MM.1S (cell line): ENCODE results near the gene C10orf120.

Experiments
- DNase-seq: peaks from one replicate; pipeline ENCODE4 v3.0.0-alpha.2; 2015
- H2AFZ ChIP-seq: fragments of 300-600 bp; sonication (generic); 2 replicates; pipeline ENCODE4 v1.6.0; 2016; ENCODE audit warnings: antibody characterized with exemption, low read length
- H3F3A ChIP-seq: fragments of 300-600 bp; sonication (generic); 2 replicates; pipeline ENCODE4 v1.6.1; 2016; ENCODE audit warnings: mild to moderate bottlenecking, antibody characterized with exemption, low read length, moderate library complexity, mixed read lengths; ENCODE audit not compliant: insufficient read depth
- H3K27ac ChIP-seq: fragments of 300-600 bp; sonication (generic); 2 replicates; pipeline ENCODE4 v1.5.1; 2016; ENCODE audit warnings: mild to moderate bottlenecking, low read length
- H3K27me3 ChIP-seq: fragments of 300-600 bp; sonication (generic); replicated peaks from 2 replicates; pipeline ENCODE4 v1.6.0; 2016; ENCODE audit warnings: low read length; ENCODE audit not compliant: insufficient read depth
- H3K36me3 ChIP-seq: fragments of 300-600 bp; sonication (generic); replicated peaks from 2 replicates; pipeline ENCODE4 v1.6.1; 2016; ENCODE audit warnings: mild to moderate bottlenecking, low read length, mixed read lengths; ENCODE audit not compliant: insufficient read depth
- H3K4me1 ChIP-seq: fragments of 300-600 bp; sonication (generic); 2 replicates; pipeline ENCODE4 v1.6.1; 2016; ENCODE audit warnings: low read length, mixed read lengths
- H3K4me2 ChIP-seq: fragments of 300-600 bp; sonication (generic); 2 replicates; pipeline ENCODE4 v1.6.0; 2016; ENCODE audit warnings: low read depth, low read length
- H3K4me3 ChIP-seq: fragments of 300-600 bp; sonication (generic); 2 replicates; pipeline ENCODE4 v1.5.1; 2016; ENCODE audit warnings: low read length, mixed read lengths
- H3K79me2 ChIP-seq: fragments of 300-600 bp; sonication (generic); 2 replicates; pipeline ENCODE4 v1.6.1; 2016; ENCODE audit warnings: mixed run types, low read length, mixed read lengths
- H3K9ac ChIP-seq: fragments of 300-600 bp; sonication (generic); 2 replicates; pipeline ENCODE4 v1.6.1; 2016; ENCODE audit warnings: low read length, mixed read lengths
- H3K9me2 ChIP-seq: fragments of 300-600 bp; sonication (generic); replicated peaks from 2 replicates; pipeline ENCODE4 v1.6.1; 2016; ENCODE audit warnings: mild to moderate bottlenecking, low read length, mixed read lengths; ENCODE audit not compliant: insufficient read depth
- H3K9me3 ChIP-seq: fragments of 300-600 bp; sonication (generic); replicated peaks from 2 replicates; pipeline ENCODE4 v1.6.1; 2016; ENCODE audit warnings: mild to moderate bottlenecking, low read length, mixed read lengths; ENCODE audit not compliant: insufficient read depth
- H4K20me1 ChIP-seq: fragments of 300-600 bp; sonication (generic); 2 replicates; pipeline ENCODE4 v1.6.1; 2016; ENCODE audit warnings: mild to moderate bottlenecking, low read length, moderate library complexity, mixed read lengths; ENCODE audit not compliant: insufficient read depth
- CTCF ChIP-seq: fragments of 300-600 bp; sonication (generic); IDR thresholded peaks from 2 replicates; pipeline ENCODE4 v1.5.1; 2016; ENCODE audit warnings: antibody characterized with exemption, low read length, mixed read lengths
- EZH2 ChIP-seq: fragments of 300-600 bp; sonication (generic); optimal IDR thresholded peaks from 2 replicates; pipeline ENCODE3; 2017; ENCODE audit warnings: low read depth, mild to moderate bottlenecking, antibody characterized with exemption, low read length, mixed read lengths
- EZH2phosphoT487 ChIP-seq: fragments of 300-600 bp; sonication (generic); IDR thresholded peaks from 2 replicates; pipeline ENCODE4 v1.6.1; 2018; ENCODE audit warnings: antibody characterized with exemption, low read length

The C10orf120 gene

GRCh38 chr10:122657255-122657654, 42.4 kb downstream of the C10orf120 start:
- Histone ChIP-seq H3K9ac (no peak overlapping the region), H3K27ac (no peak overlapping the region), H3K4me2 (no peak overlapping the region), H2AFZ (no peak overlapping the region), H3K79me2 (no peaks in the 10 kb centered on the region), H3K4me1 (no peaks in the 10 kb centered on the region), H3K9me3 (no peaks in the 10 kb centered on the region), H4K20me1 (no peaks in the 10 kb centered on the region), H3K27me3 (no peaks in the 10 kb centered on the region), H3K4me3 (no peak overlapping the region), H3K36me3 (no peaks in the 10 kb centered on the region), H3K9me2 (no peaks in the 10 kb centered on the region), H3F3A (no peaks in the 10 kb centered on the region)
- no peak for DNase-seq
- TF ChIP-seq CTCF (no peak), EZH2 (no peak), EZH2phosphoT487 (no peak)

GRCh38 chr10:122656741-122657140, 42.9 kb downstream of the C10orf120 start:
- no peaks in the 10 kb centered on the region for H3K79me2 ChIP-seq
- TF ChIP-seq CTCF (no peak), EZH2 (no peak), EZH2phosphoT487 (no peak)
- no peaks in the 10 kb centered on the region for H3K27me3 ChIP-seq
- no peaks in the 10 kb centered on the region for H3K9me2 ChIP-seq
- H3K9me3 ChIP-seq = no peaks in the 10 kb centered on the region
- no peak overlapping the region for H3K9ac ChIP-seq
- no peak overlapping the region for H3K27ac ChIP-seq
- no peaks in the 10 kb centered on the region for H3K36me3 ChIP-seq
- H4K20me1 ChIP-seq = no peaks in the 10 kb centered on the region
- no peaks in the 10 kb centered on the region for H3F3A ChIP-seq
- no peak for DNase-seq
- no peak overlapping the region for H3K4me2 ChIP-seq
- H3K4me3 ChIP-seq = no peak overlapping the region
- H2AFZ ChIP-seq = no peak overlapping the region
- H3K4me1 ChIP-seq = no peaks in the 10 kb centered on the region

GRCh38 chr10:122656308-122656705, 43.3 kb downstream of the C10orf120 start:
- Histone ChIP-seq H3K9me3 (no peaks in the 10 kb centered on the region), H3K27me3 (no peaks in the 10 kb centered on the region), H3K36me3 (no peaks in the 10 kb centered on the region), H3K9me2 (no peaks in the 10 kb centered on the region), H4K20me1 (no peaks in the 10 kb centered on the region), H3K4me1 (no peaks in the 10 kb centered on the region), H2AFZ (no peak overlapping the region), H3K4me2 (no peak overlapping the region), H3K79me2 (no peaks in the 10 kb centered on the region), H3F3A (no peaks in the 10 kb centered on the region), H3K4me3 (no peak overlapping the region), H3K9ac (no peak overlapping the region), H3K27ac (no peak overlapping the region)
- no peak for TF ChIP-seq EZH2phosphoT487
- TF ChIP-seq CTCF = no peak
- no peak for TF ChIP-seq EZH2
- DNase-seq = no peak
